ENCODE data around the gene RBM47. TPM values are rescaled to one million over a fixed set of nuclear protein-coding genes. Genes with fewer than 3 reads are reported as not detected.

RBM47 gene
- total and polyA plus RNA-seq, 3 donors from 2014 or later: 17.8 to 95.1 (median 51.7) TPM

- no peaks in the 10 kb centered on the region for H3K9me3 ChIP-seq
- H3K27me3 ChIP-seq: no peaks in the 10 kb centered on the region
- no peak overlapping the region for H3K27ac ChIP-seq
- 79 to 80% methylated on average over 4 of the region's 4 CpGs for WGBS, 2 donors
- TF ChIP-seq CTCF (IDR thresholded peaks at IDR 0.05) (no peak), POLR2A (IDR thresholded peaks at IDR 0.05) (no peak)
- H3K36me3 ChIP-seq (ENCODE audit: low read depth, missing control alignments): no peaks in the 10 kb centered on the region
- H3K4me3 ChIP-seq: no peak overlapping the region
- H3K4me1 ChIP-seq: no peaks in the 10 kb centered on the region
- DNase-seq: no peak
- intact Hi-C loops (cut with DNase I; ENCODE audit: low total_unique reads): no loop called here
These were observed 154.1 kb downstream of the RBM47 start for GRCh38 chr4:40475609-40476008.

- Histone ChIP-seq H3K4me1 (no peaks in the 10 kb centered on the region), H3K27ac (no peak overlapping the region), H3K4me3 (no peak overlapping the region), H3K27me3 (no peaks in the 10 kb centered on the region), H3K36me3 (ENCODE audit: low read depth, missing control alignments) (no peaks in the 10 kb centered on the region), H3K9me3 (no peaks in the 10 kb centered on the region)
- 75 to 78% methylated on average over 9 of the region's 9 CpGs for WGBS, 2 donors
- DNase-seq: no peak
- intact Hi-C loops (cut with DNase I; ENCODE audit: low total_unique reads): no loop called here
- TF ChIP-seq POLR2A (IDR thresholded peaks at IDR 0.05): no peak
- no peak for TF ChIP-seq CTCF (IDR thresholded peaks at IDR 0.05)
These were observed 155.9 kb downstream of the RBM47 start for GRCh38 chr4:40473578-40474388.

GRCh38 chr4:40471923-40472322, 157.7 kb downstream of the RBM47 start:
- intact Hi-C loops (cut with DNase I; ENCODE audit: low total_unique reads): no loop called here
- WGBS, 2 donors: 92 to 95% methylated on average over 3 of the region's 3 CpGs
- no peak for DNase-seq

GRCh38 chr4:40466789-40467188, 162.9 kb downstream of the RBM47 start:
- H3K9me3 ChIP-seq: no peaks in the 10 kb centered on the region
- H3K4me3 ChIP-seq: no peak overlapping the region
- intact Hi-C loops (cut with DNase I; ENCODE audit: low total_unique reads): no loop called here
- 90 to 94% methylated on average over 1 of the region's 1 CpG for WGBS, 2 donors
- no peaks in the 10 kb centered on the region for H3K36me3 ChIP-seq (ENCODE audit: low read depth, missing control alignments)
- no peak overlapping the region for H3K27ac ChIP-seq
- H3K27me3 ChIP-seq: no peaks in the 10 kb centered on the region
- no peak for TF ChIP-seq CTCF (IDR thresholded peaks at IDR 0.05)
- TF ChIP-seq POLR2A (IDR thresholded peaks at IDR 0.05): no peak
- H3K4me1 ChIP-seq: no peaks in the 10 kb centered on the region
- DNase-seq: no peak

More at GRCh38 chr4:40471923-40472322, 157.7 kb downstream of the RBM47 start:
- Histone ChIP-seq H3K9me3 (no peaks in the 10 kb centered on the region), H3K27ac (no peak overlapping the region), H3K27me3 (no peaks in the 10 kb centered on the region), H3K4me1 (no peaks in the 10 kb centered on the region), H3K36me3 (ENCODE audit: low read depth, missing control alignments) (no peaks in the 10 kb centered on the region), H3K4me3 (no peak overlapping the region)
- TF ChIP-seq CTCF (IDR thresholded peaks at IDR 0.05) (no peak), POLR2A (IDR thresholded peaks at IDR 0.05) (no peak)

GRCh38 chr4:40462326-40462725, 167.3 kb downstream of the RBM47 start:
- intact Hi-C loops (cut with DNase I; ENCODE audit: low total_unique reads): no loop called here
- H3K4me1 ChIP-seq: no peaks in the 10 kb centered on the region
- DNase-seq: no peak
- no peak overlapping the region for H3K27ac ChIP-seq
- H3K4me3 ChIP-seq: no peak overlapping the region
- TF ChIP-seq CTCF (IDR thresholded peaks at IDR 0.05): no peak
- TF ChIP-seq POLR2A (IDR thresholded peaks at IDR 0.05): no peak
- H3K9me3 ChIP-seq: no peaks in the 10 kb centered on the region
- WGBS, 2 donors: 52 to 61% methylated on average over 5 of the region's 5 CpGs
- H3K36me3 ChIP-seq (ENCODE audit: low read depth, missing control alignments): no peaks in the 10 kb centered on the region
- no peaks in the 10 kb centered on the region for H3K27me3 ChIP-seq
